Measurements from ENCODE around the gene TBX22.

DNA sequence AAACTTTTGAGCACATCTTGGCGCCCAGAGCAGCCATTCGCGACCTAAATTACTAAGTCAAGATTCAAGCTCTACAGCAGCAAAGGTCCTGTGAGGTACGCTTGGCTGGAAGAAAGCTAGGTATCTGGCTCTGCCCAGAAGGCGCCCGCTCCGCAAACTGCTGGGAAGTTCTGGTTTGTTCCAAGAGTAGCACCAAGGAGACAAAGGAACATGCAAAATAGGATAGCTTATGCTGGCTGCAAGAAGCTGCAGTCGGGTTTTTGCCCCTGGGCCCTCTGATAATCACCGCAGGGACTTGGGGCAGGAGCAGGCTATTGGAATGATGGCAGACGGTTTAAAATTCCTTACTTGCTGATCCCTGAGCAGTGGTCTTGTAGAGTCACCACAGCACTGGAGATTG, 3.0 kb upstream of the TBX22 start:
- TF ChIP-seq, protein P1, sequence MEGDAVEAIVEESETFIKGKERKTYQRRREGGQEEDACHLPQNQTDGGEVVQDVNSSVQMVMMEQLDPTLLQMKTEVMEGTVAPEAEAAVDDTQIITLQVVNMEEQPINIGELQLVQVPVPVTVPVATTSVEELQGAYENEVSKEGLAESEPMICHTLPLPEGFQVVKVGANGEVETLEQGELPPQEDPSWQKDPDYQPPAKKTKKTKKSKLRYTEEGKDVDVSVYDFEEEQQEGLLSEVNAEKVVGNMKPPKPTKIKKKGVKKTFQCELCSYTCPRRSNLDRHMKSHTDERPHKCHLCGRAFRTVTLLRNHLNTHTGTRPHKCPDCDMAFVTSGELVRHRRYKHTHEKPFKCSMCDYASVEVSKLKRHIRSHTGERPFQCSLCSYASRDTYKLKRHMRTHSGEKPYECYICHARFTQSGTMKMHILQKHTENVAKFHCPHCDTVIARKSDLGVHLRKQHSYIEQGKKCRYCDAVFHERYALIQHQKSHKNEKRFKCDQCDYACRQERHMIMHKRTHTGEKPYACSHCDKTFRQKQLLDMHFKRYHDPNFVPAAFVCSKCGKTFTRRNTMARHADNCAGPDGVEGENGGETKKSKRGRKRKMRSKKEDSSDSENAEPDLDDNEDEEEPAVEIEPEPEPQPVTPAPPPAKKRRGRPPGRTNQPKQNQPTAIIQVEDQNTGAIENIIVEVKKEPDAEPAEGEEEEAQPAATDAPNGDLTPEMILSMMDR (IDR thresholded peaks at IDR 0.05): no peak
- TF ChIP-seq POLR2A (IDR thresholded peaks at IDR 0.05): no peak
